Measurements from ENCODE around the gene C3orf80. TPM values are rescaled to one million over a fixed set of nuclear protein-coding genes. Genes with fewer than 3 reads are reported as not detected.
"Not testable (repeated sequence)": the region's sequence is repeated elsewhere in the genome, so short reads cannot be mapped to it uniquely, and the experiment has no call there.

Gene C3orf80
- total and polyA plus RNA-seq, 9 donors: 0.11 to 0.65 (median 0.36) TPM

GRCh38 chr3:160227419-160227818 is 2.2 kb downstream of the C3orf80 start:
- Histone ChIP-seq H3K9me3 (replicated peaks; ENCODE audit: control insufficient read depth, low read depth, low read length) (no peaks in the 10 kb centered on the region), H3K36me3 (ENCODE audit: control insufficient read depth, insufficient read depth, low read length) (no peaks in the 10 kb centered on the region), H3K4me3 (ENCODE audit: low read length) (no peak overlapping the region), H3K27me3 (ENCODE audit: control insufficient read depth, insufficient read depth, low read length) (peaks cover 41% of the 10 kb centered on the region), H3K4me1 (ENCODE audit: control insufficient read depth, insufficient read depth, low read length) (peaks cover 17% of the 10 kb centered on the region), H3K27ac (ENCODE audit: low read length) (no peak overlapping the region)
- no peak for DNase-seq
- no CpG with 5 or more reads among the region's 3 CpGs for WGBS (ENCODE audit: insufficient coverage)

GRCh38 chr3:160232014-160232413 is 6.8 kb downstream of the C3orf80 start:
- no peaks in the 10 kb centered on the region for H3K36me3 ChIP-seq (ENCODE audit: control insufficient read depth, insufficient read depth, low read length)
- H3K27ac ChIP-seq (ENCODE audit: low read length): no peak overlapping the region
- H3K4me1 ChIP-seq (ENCODE audit: control insufficient read depth, insufficient read depth, low read length): no peaks in the 10 kb centered on the region
- no peaks in the 10 kb centered on the region for H3K9me3 ChIP-seq (replicated peaks; ENCODE audit: control insufficient read depth, low read depth, low read length)
- H3K27me3 ChIP-seq (ENCODE audit: control insufficient read depth, insufficient read depth, low read length): peaks cover 12% of the 10 kb centered on the region
- no peak overlapping the region for H3K4me3 ChIP-seq (ENCODE audit: low read length)
- WGBS (ENCODE audit: insufficient coverage): no CpG with 5 or more reads among the region's 3 CpGs
- DNase-seq: no peak

GRCh38 chr3:160240719-160241118 is 15.5 kb downstream of the C3orf80 start:
- not testable (repeated sequence) for H3K36me3 ChIP-seq (ENCODE audit: control insufficient read depth, insufficient read depth, low read length); H3K4me3 ChIP-seq (ENCODE audit: low read length); H3K27me3 ChIP-seq (ENCODE audit: control insufficient read depth, insufficient read depth, low read length); H3K27ac ChIP-seq (ENCODE audit: low read length); H3K9me3 ChIP-seq (replicated peaks; ENCODE audit: control insufficient read depth, low read depth, low read length); DNase-seq; H3K4me1 ChIP-seq (ENCODE audit: control insufficient read depth, insufficient read depth, low read length)
- WGBS (ENCODE audit: insufficient coverage): 87% methylated on average over 5 of the region's 6 CpGs

GRCh38 chr3:160245261-160245800 is 20.1 kb downstream of the C3orf80 start:
- Histone ChIP-seq H3K9me3 (replicated peaks; ENCODE audit: control insufficient read depth, low read depth, low read length) (no peaks in the 10 kb centered on the region), H3K4me3 (ENCODE audit: low read length) (no peak overlapping the region), H3K4me1 (ENCODE audit: control insufficient read depth, insufficient read depth, low read length) (no peaks in the 10 kb centered on the region), H3K27ac (ENCODE audit: low read length) (no peak overlapping the region), H3K36me3 (ENCODE audit: control insufficient read depth, insufficient read depth, low read length) (no peaks in the 10 kb centered on the region), H3K27me3 (ENCODE audit: control insufficient read depth, insufficient read depth, low read length) (no peaks in the 10 kb centered on the region)
- WGBS (ENCODE audit: insufficient coverage): 96% methylated on average over 7 of the region's 9 CpGs
- no peak for DNase-seq

- H3K27ac ChIP-seq (ENCODE audit: low read length): no peak overlapping the region
- no peaks in the 10 kb centered on the region for H3K27me3 ChIP-seq (ENCODE audit: control insufficient read depth, insufficient read depth, low read length)
- H3K9me3 ChIP-seq (replicated peaks; ENCODE audit: control insufficient read depth, low read depth, low read length): no peaks in the 10 kb centered on the region
- H3K4me3 ChIP-seq (ENCODE audit: low read length): no peak overlapping the region
- WGBS (ENCODE audit: insufficient coverage): no CpG with 5 or more reads among the region's 1 CpG
- DNase-seq: no peak
- H3K4me1 ChIP-seq (ENCODE audit: control insufficient read depth, insufficient read depth, low read length): no peaks in the 10 kb centered on the region
- no peaks in the 10 kb centered on the region for H3K36me3 ChIP-seq (ENCODE audit: control insufficient read depth, insufficient read depth, low read length)
Observed at GRCh38 chr3:160247766-160248165, 22.5 kb downstream of the C3orf80 start.

DNA sequence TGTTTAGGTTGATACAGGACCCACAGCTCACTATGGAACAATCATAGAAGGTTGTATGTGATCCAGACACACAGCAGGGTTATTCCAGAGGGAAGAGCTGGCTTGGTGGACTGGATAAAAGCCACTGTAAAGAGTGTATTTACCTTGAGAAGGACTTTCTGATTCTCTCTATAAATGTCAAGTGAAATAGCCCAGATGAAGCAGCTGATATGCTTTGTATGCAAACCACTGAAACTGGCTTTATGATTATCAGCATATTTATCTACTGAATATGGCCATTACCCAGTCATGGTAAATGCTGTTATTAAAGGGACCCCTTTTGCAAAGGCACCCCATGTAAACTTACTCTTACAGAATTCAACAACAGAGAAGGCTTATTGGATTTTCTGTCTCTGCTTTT is 28.1 kb downstream of the C3orf80 start:
- no peaks in the 10 kb centered on the region for H3K27me3 ChIP-seq (ENCODE audit: control insufficient read depth, insufficient read depth, low read length)
- H3K27ac ChIP-seq (ENCODE audit: low read length): no peak overlapping the region
- H3K4me1 ChIP-seq (ENCODE audit: control insufficient read depth, insufficient read depth, low read length): no peaks in the 10 kb centered on the region
- H3K4me3 ChIP-seq (ENCODE audit: low read length): no peak overlapping the region
- H3K9me3 ChIP-seq (replicated peaks; ENCODE audit: control insufficient read depth, low read depth, low read length): no peaks in the 10 kb centered on the region
- no peak for DNase-seq
- H3K36me3 ChIP-seq (ENCODE audit: control insufficient read depth, insufficient read depth, low read length): no peaks in the 10 kb centered on the region

DNA sequence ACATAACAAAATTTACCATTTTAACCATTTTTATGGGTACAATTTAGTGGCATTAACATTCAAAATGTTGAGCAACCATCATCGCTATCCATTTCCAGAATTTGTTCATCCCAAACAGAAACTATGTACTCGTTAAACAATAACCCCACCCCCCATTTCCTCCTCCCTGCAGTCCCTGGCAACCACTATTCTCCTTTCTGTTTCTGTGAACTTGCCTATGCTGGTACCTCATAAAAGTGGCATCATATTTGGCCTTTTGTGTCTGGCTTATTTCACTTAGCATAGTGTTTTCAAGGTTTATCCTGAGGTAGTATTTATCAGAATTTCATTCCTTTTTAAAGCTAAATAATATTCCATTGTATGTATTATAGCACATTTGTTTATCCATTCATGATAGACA is 32.4 kb downstream of the C3orf80 start:
- H3K27me3 ChIP-seq (ENCODE audit: control insufficient read depth, insufficient read depth, low read length): no peaks in the 10 kb centered on the region
- no peak for DNase-seq
- 88% methylated on average over 2 of the region's 2 CpGs for WGBS (ENCODE audit: insufficient coverage)
- no peak overlapping the region for H3K4me3 ChIP-seq (ENCODE audit: low read length)
- no peaks in the 10 kb centered on the region for H3K4me1 ChIP-seq (ENCODE audit: control insufficient read depth, insufficient read depth, low read length)
- H3K9me3 ChIP-seq (replicated peaks; ENCODE audit: control insufficient read depth, low read depth, low read length): no peaks in the 10 kb centered on the region
- no peak overlapping the region for H3K27ac ChIP-seq (ENCODE audit: low read length)
- H3K36me3 ChIP-seq (ENCODE audit: control insufficient read depth, insufficient read depth, low read length): no peaks in the 10 kb centered on the region

DNA sequence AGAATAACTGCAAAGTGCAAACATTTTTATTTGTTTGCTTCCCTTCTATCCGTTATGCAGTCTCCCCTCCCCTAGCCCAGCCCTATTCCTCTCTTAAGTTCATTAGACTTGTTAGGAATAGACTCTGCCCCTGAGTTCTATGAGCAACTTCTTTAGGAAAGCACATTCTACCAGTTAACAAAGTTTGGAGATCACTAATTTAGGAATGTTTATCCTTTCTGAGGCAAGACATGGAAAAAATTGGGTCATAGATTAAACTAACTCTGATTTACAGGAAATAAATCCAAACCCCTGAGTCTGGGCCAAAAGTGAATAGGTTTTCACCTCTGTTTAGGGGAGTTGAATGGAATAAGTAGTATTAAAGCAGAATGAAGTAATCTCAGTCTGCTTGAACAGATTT is 34.4 kb downstream of the C3orf80 start:
- Histone ChIP-seq H3K27me3 (ENCODE audit: control insufficient read depth, insufficient read depth, low read length) (no peaks in the 10 kb centered on the region), H3K9me3 (replicated peaks; ENCODE audit: control insufficient read depth, low read depth, low read length) (no peaks in the 10 kb centered on the region), H3K4me3 (ENCODE audit: low read length) (no peak overlapping the region), H3K36me3 (ENCODE audit: control insufficient read depth, insufficient read depth, low read length) (no peaks in the 10 kb centered on the region), H3K4me1 (ENCODE audit: control insufficient read depth, insufficient read depth, low read length) (no peaks in the 10 kb centered on the region), H3K27ac (ENCODE audit: low read length) (no peak overlapping the region)
- no CpG with 5 or more reads among the region's 1 CpG for WGBS (ENCODE audit: insufficient coverage)
- peak; percentile 9 for DNase-seq

GRCh38 chr3:160260587-160261270 is 35.5 kb downstream of the C3orf80 start:
- H3K27me3 ChIP-seq (ENCODE audit: control insufficient read depth, insufficient read depth, low read length): no peaks in the 10 kb centered on the region
- H3K36me3 ChIP-seq (ENCODE audit: control insufficient read depth, insufficient read depth, low read length): no peaks in the 10 kb centered on the region
- no peaks in the 10 kb centered on the region for H3K4me1 ChIP-seq (ENCODE audit: control insufficient read depth, insufficient read depth, low read length)
- H3K27ac ChIP-seq (ENCODE audit: low read length): no peak overlapping the region
- H3K4me3 ChIP-seq (ENCODE audit: low read length): no peak overlapping the region
- H3K9me3 ChIP-seq (replicated peaks; ENCODE audit: control insufficient read depth, low read depth, low read length): no peaks in the 10 kb centered on the region
- peak; percentile 18 for DNase-seq
- 73% methylated on average over 3 of the region's 7 CpGs for WGBS (ENCODE audit: insufficient coverage)

DNA sequence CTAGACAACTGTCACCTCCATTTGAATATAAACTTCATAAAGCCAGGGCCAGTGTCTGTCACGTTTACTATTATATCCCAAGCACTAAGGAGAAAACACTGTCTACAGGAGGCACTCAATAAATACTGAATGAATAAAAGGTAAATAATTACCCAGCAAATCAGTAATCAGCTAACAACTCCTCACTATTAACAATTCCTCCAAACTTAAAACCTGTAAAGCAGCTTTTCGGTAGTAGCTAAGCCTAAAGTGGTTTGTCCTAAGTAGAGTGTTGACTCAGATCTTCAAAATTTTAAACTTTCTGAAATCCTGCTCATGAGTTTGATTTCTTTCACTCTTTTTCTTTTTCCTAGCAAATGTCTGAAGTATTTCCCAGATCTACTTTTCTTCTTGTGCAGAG is 39.9 kb downstream of the C3orf80 start:
- no peaks in the 10 kb centered on the region for H3K36me3 ChIP-seq (ENCODE audit: control insufficient read depth, insufficient read depth, low read length)
- WGBS (ENCODE audit: insufficient coverage): no CpG with 5 or more reads among the region's 2 CpGs
- no peak overlapping the region for H3K4me3 ChIP-seq (ENCODE audit: low read length)
- no peaks in the 10 kb centered on the region for H3K9me3 ChIP-seq (replicated peaks; ENCODE audit: control insufficient read depth, low read depth, low read length)
- no peaks in the 10 kb centered on the region for H3K27me3 ChIP-seq (ENCODE audit: control insufficient read depth, insufficient read depth, low read length)
- no peaks in the 10 kb centered on the region for H3K4me1 ChIP-seq (ENCODE audit: control insufficient read depth, insufficient read depth, low read length)
- no peak for DNase-seq
- no peak overlapping the region for H3K27ac ChIP-seq (ENCODE audit: low read length)
